Thyroid gland (tissue), 4 donors: Measurements from ENCODE around the gene MXD1.

Experiments
- CTCF ChIP-seq, 6 experiments: fragments of 200-600 bp in 3 of 6; fragments of 450-650 bp in 3 of 6; sonication (generic) in 3 of 6; IDR thresholded peaks; one replicate each; pipeline ENCODE4 v1.5.1; 2016 to 2019; ENCODE audit warnings: antibody characterized with exemption in 6 of 6, mild to moderate bottlenecking in 2 of 6, inconsistent platforms in 1 of 6, moderate library complexity in 1 of 6
- POLR2A ChIP-seq, 2 donors: fragments of 450-650 bp; IDR thresholded peaks; one replicate each; pipeline ENCODE4 v1.6.1; 2017; ENCODE audit warnings: antibody characterized with exemption in 2 of 2, mild to moderate bottlenecking in 2 of 2, moderate library complexity in 1 of 2

- TF ChIP-seq CTCF (IDR thresholded peaks at IDR 0.05), result no peak
- TF ChIP-seq POLR2A (IDR thresholded peaks at IDR 0.05), result no peak
These were observed 51.6 kb downstream of the MXD1 start for GRCh38 chr2:69966496-69966895.
